Fibroblast of pulmonary artery (primary cell): ENCODE data around the gene COQ10A.

ENCODE experiments used
- DNase-seq: peaks from one replicate; pipeline ENCODE4 v3.0.0-alpha.2; 2010; ENCODE audit warnings: low read depth
- H3K4me3 ChIP-seq: replicated peaks from 2 replicates; pipeline ENCODE4 v1.5.1; 2011; ENCODE audit warnings: low read depth, mild to moderate bottlenecking, control low read depth, low read length, moderate library complexity
- CTCF ChIP-seq: IDR thresholded peaks from 2 replicates; pipeline ENCODE4 v1.5.1; 2011; ENCODE audit warnings: mild to moderate bottlenecking, control low read depth, low read length, inconsistent platforms; ENCODE audit errors: missing control alignments

The COQ10A gene

GRCh38 chr12:56311003-56311402, 44.3 kb downstream of the COQ10A start:
- no peak overlapping the region for H3K4me3 ChIP-seq
- no peak for TF ChIP-seq CTCF
- no peak for DNase-seq

GRCh38 chr12:56315249-56315621, 48.5 kb downstream of the COQ10A start:
- DNase-seq, result no peak
- peak overlapping the region; percentile 93 for H3K4me3 ChIP-seq
- TF ChIP-seq CTCF, result no peak

GRCh38 chr12:56315622-56316473, 49.1 kb downstream of the COQ10A start, which contains the start of gene CNPY2:
CNPY2 (minus strand) TSS chr12:56315988; CDS start chr12:56315217, 771 bp downstream.
- peak; percentile 98 for DNase-seq
- TF ChIP-seq CTCF, result no peak
- H3K4me3 ChIP-seq, result peak within 1 kb of the TSS; percentile 93

GRCh38 chr12:56317675-56318074, 50.9 kb downstream of the COQ10A start:
- no peak for DNase-seq
- H3K4me3 ChIP-seq, result no peak overlapping the region
- no peak for TF ChIP-seq CTCF
